ENCODE measurements around the gene PIGA. TPM values are rescaled to one million over a fixed set of nuclear protein-coding genes. Genes with fewer than 3 reads are reported as not detected.

Gene PIGA
- total RNA-seq, 1 donor from 2014 or later = 54.6 TPM

- H3K27ac ChIP-seq = no peak overlapping the region
- intact Hi-C loops (cut with DNase I) = no loop called here
- no peak for TF ChIP-seq CTCF (IDR thresholded peaks at IDR 0.05)
These were observed 31.4 kb upstream of the PIGA start for GRCh38 chrX:15366506-15367352.

DNA sequence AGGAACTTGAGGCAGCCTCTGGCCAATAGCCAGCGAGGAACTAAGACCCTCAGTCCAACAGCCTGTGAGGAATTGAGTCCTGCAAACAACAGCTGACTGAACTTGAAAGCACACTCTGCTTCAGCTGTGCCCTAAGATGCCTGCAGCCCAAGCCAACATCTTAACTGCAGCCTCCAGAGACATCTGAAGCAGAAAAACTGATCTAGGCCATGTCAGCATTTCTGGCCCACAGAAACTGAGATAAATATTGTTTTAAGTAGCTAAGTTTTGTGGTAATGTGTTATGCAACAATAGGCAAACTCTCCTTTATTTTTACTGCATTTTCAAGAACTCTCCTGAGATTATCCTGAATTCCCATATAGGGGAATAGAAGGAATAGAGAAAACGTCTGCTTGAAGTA, 24.4 kb upstream of the PIGA start:
- no peak for TF ChIP-seq CTCF (IDR thresholded peaks at IDR 0.05)
- intact Hi-C loops (cut with DNase I) = no loop called here
- no peak overlapping the region for H3K27ac ChIP-seq
- no peak overlapping the region for H3K4me3 ChIP-seq
- H3K4me1 ChIP-seq = no peaks in the 10 kb centered on the region
- H3K36me3 ChIP-seq = no peaks in the 10 kb centered on the region
- H3K27me3 ChIP-seq = no peaks in the 10 kb centered on the region
- no peak for DNase-seq (ENCODE audit: low spot score in 2 of 2)
- no peaks in the 10 kb centered on the region for H3K9me3 ChIP-seq

More at GRCh38 chrX:15366506-15367352, 31.4 kb upstream of the PIGA start:
- no peaks in the 10 kb centered on the region for H3K9me3 ChIP-seq
- no peak overlapping the region for H3K4me3 ChIP-seq
- no peaks in the 10 kb centered on the region for H3K4me1 ChIP-seq
- no peaks in the 10 kb centered on the region for H3K27me3 ChIP-seq
- DNase-seq (ENCODE audit: low spot score in 2 of 2) = no peak
- no peaks in the 10 kb centered on the region for H3K36me3 ChIP-seq

- Histone ChIP-seq H3K4me1 (no peaks in the 10 kb centered on the region), H3K4me3 (no peak overlapping the region), H3K9me3 (no peaks in the 10 kb centered on the region), H3K27me3 (no peaks in the 10 kb centered on the region), H3K36me3 (no peaks in the 10 kb centered on the region), H3K27ac (no peak overlapping the region)
- DNase-seq (ENCODE audit: low spot score in 2 of 2) = no peak
- intact Hi-C loops (cut with DNase I) = no loop called here
- no peak for TF ChIP-seq CTCF (IDR thresholded peaks at IDR 0.05)
These were observed 23.2 kb upstream of the PIGA start for GRCh38 chrX:15358533-15358932.

- intact Hi-C loops (cut with DNase I) = no loop called here
- Histone ChIP-seq H3K36me3 (no peaks in the 10 kb centered on the region), H3K4me1 (no peaks in the 10 kb centered on the region), H3K27me3 (no peaks in the 10 kb centered on the region), H3K9me3 (no peaks in the 10 kb centered on the region), H3K27ac (no peak overlapping the region), H3K4me3 (no peak overlapping the region)
- no peak for TF ChIP-seq CTCF (IDR thresholded peaks at IDR 0.05)
- no peak for DNase-seq (ENCODE audit: low spot score in 2 of 2)
These were observed 21.1 kb upstream of the PIGA start for GRCh38 chrX:15356444-15356843.

GRCh38 chrX:15350329-15350996, 15.1 kb upstream of the PIGA start:
- H3K4me1 ChIP-seq = no peaks in the 10 kb centered on the region
- no peak overlapping the region for H3K4me3 ChIP-seq
- no peaks in the 10 kb centered on the region for H3K27me3 ChIP-seq
- H3K36me3 ChIP-seq = peaks cover 0 to 3% of the 10 kb centered on the region in 2 donors
- no peak overlapping the region for H3K27ac ChIP-seq
- intact Hi-C loops (cut with DNase I) = no loop called here
- no peak for DNase-seq (ENCODE audit: low spot score in 2 of 2)
- TF ChIP-seq CTCF (IDR thresholded peaks at IDR 0.05) = no peak
- H3K9me3 ChIP-seq = no peaks in the 10 kb centered on the region
